Esophagus squamous epithelium (tissue), 5 donors: Measurements from ENCODE around the gene CHKB. TPM values are rescaled to one million over a fixed set of nuclear protein-coding genes. Genes with fewer than 3 reads are reported as not detected.
"Not testable (repeated sequence)": the region's sequence is repeated elsewhere in the genome, so short reads cannot be mapped to it uniquely, and the experiment has no call there.

Experiments
- DNase-seq: peaks from one replicate; lab custom pipeline; 2025; lab: John Stamatoyannopoulos, UW
- H3K27ac ChIP-seq, 4 donors: fragments of 200-600 bp; sonication (generic); one replicate each; pipeline ENCODE4 v1.5.1; 2016 to 2019; ENCODE audit warnings: mild to moderate bottlenecking in 1 of 4
- H3K27me3 ChIP-seq, 4 donors: fragments of 200-600 bp; sonication (generic); 1 replicate in 3 of 4; 2 replicates in 1 of 4; pipeline versions ENCODE4 v1.5.1 to v1.6.0; 2017 to 2021; ENCODE audit warnings: antibody characterized with exemption in 1 of 4
- H3K36me3 ChIP-seq, 3 donors: fragments of 200-600 bp; sonication (generic); one replicate each; pipeline ENCODE4 v1.5.1; 2016 to 2019
- H3K4me1 ChIP-seq, 3 donors: fragments of 200-600 bp; sonication (generic); one replicate each; pipeline ENCODE4 v1.5.1; 2017 to 2019
- H3K4me3 ChIP-seq, 4 donors: fragments of 200-600 bp; sonication (generic); 1 replicate in 3 of 4; 2 replicates in 1 of 4; pipeline ENCODE4 v1.5.1; 2016 to 2019; ENCODE audit warnings: mild to moderate bottlenecking in 2 of 4, moderate library complexity in 1 of 4
- H3K9me3 ChIP-seq, 3 donors: fragments of 200-600 bp; sonication (generic); one replicate each; pipeline ENCODE4 v1.5.1; 2016 to 2019
- CTCF ChIP-seq, 6 experiments: fragments of 450-650 bp in 4 of 6; fragments of 200-600 bp in 2 of 6; sonication (generic) in 2 of 6; IDR thresholded peaks; one replicate each; pipeline ENCODE4 v1.5.1; 2016 to 2019; ENCODE audit warnings: antibody characterized with exemption in 6 of 6, mild to moderate bottlenecking in 4 of 6, moderate library complexity in 4 of 6
- POLR2A ChIP-seq, 4 donors: fragments of 450-650 bp; IDR thresholded peaks; one replicate each; pipeline ENCODE4 v1.6.1; 2017; ENCODE audit warnings: antibody characterized with exemption in 4 of 4, mild to moderate bottlenecking in 4 of 4, moderate library complexity in 3 of 4
- WGBS, 2 donors: methylation state at CpG; one replicate each; pipeline ENCODE4 v1.1.5; 2018; 5-methylcytosine and 5-hydroxymethylcytosine counted together
- intact Hi-C: fragments of 100-400 bp; cut with DNase I; formaldehyde crosslinking; loops from one replicate; pipeline ENCODE4 v1.15.0; 2022
- total RNA-seq, 4 donors: library from RNA; depleted of rRNA; stranded (reverse); fragments of >200 nt; gene quantifications; one replicate each; pipeline ENCODE4 v1.1.0, GENCODE V29; 2016
- donor health status: DM: yes; HTN: yes; CAD: no.

Gene CHKB
- total RNA-seq, 4 donors from 2014 or later: 16.7 to 51.2 (median 35.4) TPM

DNA sequence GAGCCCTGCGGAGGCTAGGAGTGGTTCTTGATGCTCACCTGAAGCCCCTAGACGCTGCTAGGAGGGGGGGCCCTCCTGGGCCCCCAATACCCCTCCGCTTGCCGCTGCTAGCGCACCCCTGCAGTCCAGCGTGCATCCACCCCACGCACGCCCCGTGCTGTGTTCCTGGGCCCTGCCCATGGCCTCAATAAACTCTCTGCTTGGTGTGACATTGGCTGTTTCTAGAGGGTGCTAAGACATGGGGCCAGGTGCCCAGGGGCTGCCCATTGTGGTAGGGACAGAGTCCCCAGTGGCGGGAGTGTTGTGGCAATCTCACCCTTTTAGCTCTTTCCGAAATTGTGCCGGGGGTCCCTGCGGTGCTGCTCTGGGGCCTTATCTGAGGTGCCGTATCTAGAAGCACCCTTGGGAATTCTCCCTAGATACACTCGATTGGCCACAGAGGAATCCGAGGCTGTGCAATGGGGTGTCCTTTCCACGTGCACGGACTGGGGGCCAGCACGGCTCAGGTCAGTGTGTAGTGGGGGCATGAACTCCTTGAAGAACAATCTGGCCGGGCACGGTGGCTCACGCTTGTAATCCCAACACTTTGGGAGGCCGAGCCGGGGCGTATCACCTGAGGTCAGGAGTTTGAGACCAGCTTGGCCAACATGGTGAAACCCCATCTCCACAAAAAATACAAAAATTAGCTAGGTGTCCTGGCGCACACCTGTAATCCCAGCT is 28.9 kb upstream of the CHKB start:
- Histone ChIP-seq H3K4me3 (no peak overlapping the region), H3K4me1 (peaks cover 0 to 15% (median 6%) of the 10 kb centered on the region in 3 donors), H3K27me3 (peaks cover 0 to 58% (median 0%) of the 10 kb centered on the region in 4 donors), H3K9me3 (no peaks in the 10 kb centered on the region), H3K27ac (no peak overlapping the region), H3K36me3 (no peaks in the 10 kb centered on the region)
- DNase-seq: no peak
- no peak for TF ChIP-seq CTCF (IDR thresholded peaks at IDR 0.05)
- no peak for TF ChIP-seq POLR2A (IDR thresholded peaks at IDR 0.05)
- intact Hi-C loops: loop anchor here (10.0 kb wide), 1 partner anchor 87 kb away; the partner anchor contains the start of gene SCO2
- 81 to 89% methylated on average over 13 to 15 of the region's 26 CpGs for WGBS, 2 donors

DNA sequence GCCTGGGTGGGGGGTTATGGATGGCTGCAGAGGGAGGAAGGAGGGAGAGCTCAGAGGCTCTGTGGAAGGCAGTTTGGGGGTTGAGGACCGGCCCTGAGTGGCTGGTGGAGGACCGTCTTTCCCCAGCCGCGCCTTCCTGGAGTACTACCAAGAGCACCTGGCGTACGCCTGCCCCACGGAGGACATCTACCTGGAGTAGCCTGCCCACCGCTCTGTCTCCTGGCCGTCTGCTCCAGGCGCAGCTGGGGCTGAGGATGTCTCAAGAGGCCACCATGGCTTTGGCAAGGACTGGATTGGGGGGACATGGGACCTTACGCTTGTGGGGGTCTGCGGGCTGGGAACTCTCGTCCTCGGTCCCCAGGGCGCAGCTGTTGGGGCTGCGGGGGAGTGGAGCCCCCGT is 27.9 kb upstream of the CHKB start:
- H3K4me1 ChIP-seq: peaks cover 0 to 15% (median 6%) of the 10 kb centered on the region in 3 donors
- H3K27me3 ChIP-seq: peaks cover 0 to 66% (median 0%) of the 10 kb centered on the region in 4 donors
- H3K4me3 ChIP-seq: no peak overlapping the region
- TF ChIP-seq CTCF (IDR thresholded peaks at IDR 0.05): no peak
- H3K27ac ChIP-seq: no peak overlapping the region
- intact Hi-C loops: loop anchor here (10.0 kb wide), 1 partner anchor 86 kb away; the partner anchor contains the start of gene SCO2
- no peaks in the 10 kb centered on the region for H3K9me3 ChIP-seq
- no peak for DNase-seq
- no peaks in the 10 kb centered on the region for H3K36me3 ChIP-seq
- 79 to 86% methylated on average over 13 to 17 of the region's 17 CpGs for WGBS, 2 donors

DNA sequence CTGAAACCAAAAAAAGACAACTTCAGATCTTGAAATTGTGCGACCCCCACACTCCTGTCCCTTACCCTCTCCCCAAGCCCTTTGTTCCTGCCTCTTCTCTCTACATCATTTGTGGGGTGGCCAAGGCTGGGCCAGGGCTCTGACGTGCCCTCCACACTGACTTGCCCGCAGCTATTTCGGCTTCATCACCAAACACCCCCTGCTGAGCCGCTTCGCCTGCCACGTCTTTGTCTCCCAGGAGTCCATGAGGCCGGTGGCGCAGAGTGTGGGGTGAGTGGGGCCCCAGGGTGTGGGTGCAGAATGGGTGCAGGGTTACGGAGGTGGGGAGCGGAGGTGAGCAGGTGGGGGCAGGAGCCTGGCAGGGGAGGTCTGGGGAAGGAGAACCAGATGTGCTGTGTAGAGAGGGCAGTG is 27.4 kb upstream of the CHKB start:
- Histone ChIP-seq H3K27ac (no peak overlapping the region), H3K9me3 (no peaks in the 10 kb centered on the region), H3K4me1 (peaks cover 0 to 15% (median 6%) of the 10 kb centered on the region in 3 donors), H3K27me3 (peaks cover 0 to 71% (median 0%) of the 10 kb centered on the region in 4 donors), H3K36me3 (no peaks in the 10 kb centered on the region), H3K4me3 (no peak overlapping the region)
- no peak for DNase-seq
- intact Hi-C loops: loop anchor here (10.0 kb wide), 1 partner anchor 85 kb away; the partner anchor contains the start of gene SCO2
- no peak for TF ChIP-seq POLR2A (IDR thresholded peaks at IDR 0.05)
- no peak for TF ChIP-seq CTCF (IDR thresholded peaks at IDR 0.05)
- 76 to 78% methylated on average over 6 to 7 of the region's 11 CpGs for WGBS, 2 donors

DNA sequence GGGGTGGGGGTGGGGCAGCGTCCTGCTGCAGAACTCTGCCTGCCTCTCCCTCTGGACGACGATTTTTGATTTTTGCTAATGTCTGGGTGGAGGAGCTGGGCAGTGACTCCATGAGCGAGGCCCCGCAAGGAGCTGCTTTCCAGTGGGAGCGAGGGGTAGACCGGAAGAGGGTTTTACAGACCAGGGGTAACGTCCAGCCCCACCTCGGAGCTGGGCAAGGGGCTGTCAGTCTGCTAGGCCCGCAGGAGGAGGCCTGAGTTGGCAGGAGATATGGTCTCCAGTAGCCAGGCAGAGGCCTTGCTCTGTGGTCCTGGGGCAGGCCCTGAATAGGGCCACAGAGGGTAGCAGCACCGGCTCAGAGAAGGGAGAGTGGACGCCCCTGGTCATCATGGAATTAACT is 26.9 kb upstream of the CHKB start:
- H3K27me3 ChIP-seq: peaks cover 0 to 76% (median 0%) of the 10 kb centered on the region in 4 donors
- no peak for TF ChIP-seq CTCF (IDR thresholded peaks at IDR 0.05)
- no peak for TF ChIP-seq POLR2A (IDR thresholded peaks at IDR 0.05)

GRCh38 chr22:50608996-50609395 is 26.3 kb upstream of the CHKB start:
- H3K27ac ChIP-seq: no peak overlapping the region
- no peak for DNase-seq
- peaks cover 0 to 82% (median 0%) of the 10 kb centered on the region in 4 donors for H3K27me3 ChIP-seq
- WGBS, 2 donors: 81 to 83% methylated on average over 10 of the region's 10 CpGs
- intact Hi-C loops: no loop called here
- peaks cover 0 to 16% (median 6%) of the 10 kb centered on the region in 3 donors for H3K4me1 ChIP-seq
- H3K36me3 ChIP-seq: no peaks in the 10 kb centered on the region
- TF ChIP-seq POLR2A (IDR thresholded peaks at IDR 0.05) (no peak), CTCF (IDR thresholded peaks at IDR 0.05) (no peak)
- no peaks in the 10 kb centered on the region for H3K9me3 ChIP-seq
- no peak overlapping the region for H3K4me3 ChIP-seq

More for the DNA sequence above, 26.9 kb upstream of the CHKB start:
- H3K4me1 ChIP-seq: peaks cover 0 to 15% (median 6%) of the 10 kb centered on the region in 3 donors
- intact Hi-C loops: no loop called here
- H3K27ac ChIP-seq: no peak overlapping the region
- H3K36me3 ChIP-seq: no peaks in the 10 kb centered on the region
- H3K4me3 ChIP-seq: no peak overlapping the region
- DNase-seq: no peak
- 83 to 85% methylated on average over 4 to 5 of the region's 12 CpGs for WGBS, 2 donors
- no peaks in the 10 kb centered on the region for H3K9me3 ChIP-seq

- DNase-seq: not testable (repeated sequence)
- WGBS, 2 donors: 75 to 79% methylated on average over 29 to 38 of the region's 39 CpGs
Measured at GRCh38 chr22:50608058-50608840, 25.6 kb upstream of the CHKB start.

More at GRCh38 chr22:50608058-50608840, 25.6 kb upstream of the CHKB start:
- H3K4me3 ChIP-seq, H3K9me3 ChIP-seq, H3K36me3 ChIP-seq, H3K27ac ChIP-seq, intact Hi-C loops: not testable (repeated sequence)
- peaks cover 0 to 16% (median under 1%) of the 10 kb centered on the region in 3 donors for H3K4me1 ChIP-seq
- H3K27me3 ChIP-seq: peaks cover 0 to 85% (median 0%) of the 10 kb centered on the region in 4 donors
